GM21381 (cell line): ENCODE results near the gene THSD4.
"Not testable (repeated sequence)": the region's sequence is repeated elsewhere in the genome, so short reads cannot be mapped to it uniquely, and the experiment has no call there.

Experiments
- ATAC-seq: cut with Tn5 transposase; IDR thresholded peaks from one replicate; pipeline ENCODE4 v1.9.1; 2021; ENCODE audit warnings: mild to moderate bottlenecking, moderate library complexity; ENCODE audit not compliant: unreplicated experiment

The THSD4 gene

DNA sequence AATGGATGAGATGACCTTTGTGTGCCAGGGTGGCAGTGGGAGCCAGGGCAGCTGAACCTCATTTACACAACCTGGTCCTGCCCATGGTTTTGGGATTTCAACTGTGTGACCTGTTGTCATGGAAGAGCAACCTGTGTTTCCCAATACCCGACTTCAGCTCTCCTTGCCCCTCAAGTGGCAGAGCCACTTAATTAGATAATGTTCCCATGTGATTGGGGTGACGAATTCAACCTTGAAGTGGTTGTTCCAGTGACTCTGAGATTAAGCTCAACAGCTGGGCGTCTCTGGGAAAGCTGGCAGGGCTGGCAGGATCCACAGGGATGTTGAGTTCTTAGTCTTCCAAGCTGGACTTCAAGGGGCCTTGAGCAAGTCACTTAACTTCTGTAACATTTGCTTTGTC lies 71.0 kb downstream of the THSD4 start:
- no peak for ATAC-seq

DNA sequence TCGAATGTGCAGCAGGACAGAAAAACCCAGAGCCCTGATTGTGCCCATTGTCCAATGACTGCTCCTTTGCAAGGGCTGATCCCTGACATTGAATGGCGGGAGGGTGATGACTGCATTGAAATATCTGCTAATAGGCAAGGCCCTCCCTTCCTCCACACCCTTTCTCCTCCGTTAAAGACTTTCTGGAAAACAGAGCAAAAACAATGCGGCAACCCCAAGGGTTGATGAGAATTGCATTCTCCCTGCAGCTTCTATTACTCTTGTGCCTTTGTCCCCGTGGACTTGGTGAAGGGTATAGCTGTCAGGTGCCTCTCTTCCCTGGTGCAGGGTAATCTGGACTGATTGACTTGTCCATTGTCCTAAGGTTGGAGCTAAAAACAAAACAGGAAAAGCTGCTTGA lies 71.8 kb downstream of the THSD4 start:
- ATAC-seq: no peak

DNA sequence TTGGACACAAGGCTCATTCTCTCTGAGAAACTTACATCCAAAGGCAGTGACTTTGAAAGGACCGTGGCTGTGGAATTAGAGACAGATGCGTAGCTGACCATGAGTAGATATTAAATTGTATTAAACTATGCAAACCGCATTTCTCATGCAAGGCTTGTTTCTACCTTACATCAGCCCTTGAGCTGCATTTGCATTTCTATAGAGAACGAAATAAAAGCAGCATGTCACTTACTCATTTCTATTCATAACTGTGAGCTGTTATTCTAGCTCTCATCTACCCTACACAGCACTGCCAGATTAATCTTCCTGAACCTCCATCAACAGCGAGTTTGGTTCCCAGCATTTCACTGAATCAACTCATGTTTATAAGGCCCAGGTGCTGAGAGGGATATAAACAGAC lies 72.3 kb downstream of the THSD4 start:
- no peak for ATAC-seq

DNA sequence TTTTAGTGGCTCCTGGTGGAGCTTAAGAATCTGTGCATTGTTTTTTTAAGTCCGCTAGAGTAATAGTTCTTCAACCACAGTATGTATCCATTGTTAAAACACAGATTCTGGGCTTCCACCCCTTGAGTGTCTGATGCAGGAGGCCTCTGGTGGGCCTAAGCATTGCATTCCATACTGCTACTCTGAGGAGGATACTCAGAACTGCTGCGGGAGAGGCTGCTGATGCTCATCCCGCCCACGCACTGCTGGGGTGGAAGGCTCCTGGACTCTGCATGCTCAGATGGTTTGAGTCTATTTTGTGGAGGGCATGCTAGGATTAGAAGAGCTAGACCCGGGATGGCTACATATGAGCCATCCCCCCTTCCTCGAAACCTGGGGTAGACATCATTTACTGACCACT lies 74.4 kb downstream of the THSD4 start:
- ATAC-seq: no peak

DNA sequence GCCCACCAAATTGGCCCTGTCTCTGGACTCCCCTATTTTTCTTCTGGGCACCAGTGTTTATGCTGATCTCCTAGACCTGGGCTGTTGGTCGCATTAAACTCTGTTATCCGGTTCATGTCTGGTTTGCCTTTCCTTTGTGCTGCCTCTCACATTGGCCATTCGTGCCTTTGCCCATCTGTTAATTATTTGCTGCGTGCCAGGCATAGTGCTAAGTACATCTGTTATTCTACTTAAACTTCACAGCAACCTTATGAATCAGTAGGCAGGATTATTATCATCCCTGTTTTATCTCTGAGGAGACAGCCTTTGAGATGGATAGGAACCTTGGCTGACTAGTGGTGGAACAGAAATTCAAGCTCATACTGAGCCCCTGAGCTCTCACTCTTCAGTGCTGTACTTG lies 76.0 kb downstream of the THSD4 start:
- ATAC-seq: no peak

DNA sequence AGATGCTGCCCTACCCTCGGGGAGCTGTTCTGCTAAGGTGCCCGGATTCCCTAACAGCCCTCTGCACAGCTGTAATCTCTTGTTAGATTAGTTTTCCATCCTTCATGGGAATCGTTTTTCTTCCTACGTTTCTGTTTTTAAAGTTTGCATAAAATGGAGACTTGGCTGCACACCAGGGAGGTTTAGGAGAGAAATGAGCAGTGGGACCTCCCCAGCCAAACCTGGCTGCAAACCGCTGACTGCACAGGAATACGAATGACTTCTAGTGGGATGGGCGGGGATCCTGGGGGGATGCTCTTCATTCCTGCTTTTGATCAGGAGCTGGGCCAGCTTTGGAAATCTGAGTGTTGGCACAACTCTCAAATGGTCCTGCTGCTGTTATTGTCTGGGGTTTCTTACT lies 77.5 kb downstream of the THSD4 start:
- ATAC-seq: no peak

DNA sequence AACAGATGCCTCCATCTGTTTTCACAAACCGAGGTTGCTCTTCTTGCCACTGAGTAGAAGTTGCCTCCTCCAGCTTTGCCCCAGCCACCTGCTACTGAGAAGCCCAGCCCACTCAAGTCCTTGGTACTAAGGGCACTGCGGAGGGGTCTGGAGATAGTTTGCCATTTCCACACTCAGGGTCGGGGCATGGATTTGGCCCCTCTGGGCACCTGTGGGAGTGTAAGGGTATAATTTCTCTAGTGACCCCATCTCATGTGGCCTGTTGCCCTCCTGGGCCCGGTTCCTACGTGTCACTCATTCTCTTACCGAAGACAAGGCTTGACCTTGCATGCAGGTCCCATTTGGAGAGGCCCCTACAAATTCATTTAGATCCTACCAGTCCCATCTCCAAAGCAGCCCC lies 79.0 kb downstream of the THSD4 start:
- no peak for ATAC-seq

DNA sequence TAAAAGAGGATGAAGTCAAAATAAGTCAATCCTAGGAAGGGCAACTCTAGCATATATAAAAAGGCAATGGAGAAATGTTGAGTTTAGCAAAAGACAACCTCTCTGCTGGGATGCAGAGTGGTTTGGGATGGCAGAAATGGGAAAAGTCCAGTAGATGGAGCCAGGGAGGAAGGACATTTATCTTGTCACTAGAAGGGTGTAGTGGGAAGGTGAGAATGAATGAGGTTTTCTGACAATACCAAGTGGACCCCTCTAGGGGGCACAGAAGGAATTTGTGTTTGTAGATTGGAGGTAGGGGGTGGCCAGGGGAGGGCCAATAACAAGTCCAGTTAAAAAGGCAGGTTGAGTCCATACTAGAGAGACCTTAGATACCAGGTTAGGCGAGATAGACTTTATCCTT lies 80.0 kb downstream of the THSD4 start:
- no peak for ATAC-seq

DNA sequence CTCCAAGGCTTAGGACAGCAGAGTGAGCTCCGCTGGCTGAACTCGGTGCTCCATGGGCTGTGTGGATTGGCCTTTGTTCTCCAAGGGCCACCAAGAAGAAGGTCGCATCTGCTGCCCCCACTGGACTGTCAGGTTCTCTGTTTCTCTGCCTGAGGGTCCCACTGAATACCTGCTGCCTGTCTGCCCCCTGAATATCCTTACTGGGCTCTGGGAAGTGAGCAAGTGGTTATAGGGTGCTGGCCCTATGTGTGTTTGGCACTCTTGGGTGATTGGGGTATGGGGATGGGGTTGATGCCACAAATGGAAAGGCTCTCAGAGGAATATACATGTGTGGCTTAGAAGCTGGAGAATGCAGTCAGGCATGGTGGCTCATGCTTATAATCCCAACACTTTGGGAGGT lies 82.3 kb downstream of the THSD4 start:
- ATAC-seq: no peak

DNA sequence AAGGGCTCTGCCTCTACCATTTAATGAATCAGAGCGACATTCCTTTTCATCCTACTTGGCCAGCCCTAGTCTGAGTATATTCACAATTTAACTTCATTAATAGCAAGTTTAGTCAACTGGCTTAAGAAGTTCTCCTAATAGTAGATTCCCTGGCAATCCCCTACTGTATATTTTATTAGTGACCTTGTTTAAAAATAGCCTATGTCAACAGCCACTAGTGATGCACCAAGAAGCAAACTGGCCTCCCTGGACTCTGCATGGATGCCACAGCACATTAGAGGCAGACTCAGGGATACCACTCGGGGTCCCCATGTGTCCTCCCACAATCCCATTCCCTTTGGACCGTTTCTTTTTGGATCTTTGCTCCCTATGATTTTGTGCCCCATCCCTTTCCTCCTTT lies 83.6 kb downstream of the THSD4 start:
- no peak for ATAC-seq

DNA sequence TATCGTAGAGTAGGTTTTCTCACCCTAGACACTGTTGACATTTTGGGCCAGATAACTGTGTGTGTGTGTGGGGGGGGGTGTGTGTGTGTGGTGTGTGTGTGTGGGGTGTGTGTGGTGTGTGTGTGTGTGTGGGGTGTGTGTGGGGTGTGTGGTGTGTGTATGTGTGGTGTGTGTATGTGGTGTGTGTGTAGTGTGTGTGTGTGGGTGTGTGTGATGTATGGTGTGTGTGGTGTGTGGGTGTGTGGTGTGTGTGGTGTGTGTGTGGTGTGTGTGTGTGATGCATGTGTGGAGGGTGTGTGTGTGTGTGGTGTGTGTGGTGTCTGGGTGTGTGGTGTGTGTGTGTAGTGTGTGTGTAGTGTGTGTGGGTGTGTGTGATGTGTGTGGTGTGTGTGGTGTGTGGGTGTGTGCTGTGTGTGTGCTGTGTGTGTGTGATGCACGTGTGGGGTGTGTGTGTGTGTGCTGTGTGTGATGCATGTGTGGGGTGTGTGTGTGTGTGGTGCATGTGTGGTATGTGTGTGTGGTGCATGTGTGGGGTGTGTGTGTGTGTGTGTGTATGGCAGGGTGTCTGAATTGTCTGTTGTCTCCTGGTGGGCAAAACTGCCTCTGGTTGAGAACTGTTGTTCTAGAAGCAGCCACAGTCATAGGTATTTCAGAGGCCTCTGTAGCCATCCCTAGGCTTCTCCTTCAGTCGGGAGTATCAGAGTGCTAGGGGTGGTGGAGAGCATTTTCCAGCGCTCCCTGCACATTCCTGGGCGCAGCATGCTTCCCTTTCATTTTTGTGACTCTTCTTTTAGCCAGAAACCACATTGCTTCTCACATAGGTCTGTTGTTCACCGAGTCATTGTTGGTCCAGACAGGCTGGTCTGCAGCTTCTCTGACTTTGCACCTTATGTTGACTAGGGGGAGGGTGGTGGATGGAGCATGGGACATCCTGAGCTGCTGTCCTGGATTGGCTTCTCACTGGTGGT lies 84.4 kb downstream of the THSD4 start:
- ATAC-seq: no peak

DNA sequence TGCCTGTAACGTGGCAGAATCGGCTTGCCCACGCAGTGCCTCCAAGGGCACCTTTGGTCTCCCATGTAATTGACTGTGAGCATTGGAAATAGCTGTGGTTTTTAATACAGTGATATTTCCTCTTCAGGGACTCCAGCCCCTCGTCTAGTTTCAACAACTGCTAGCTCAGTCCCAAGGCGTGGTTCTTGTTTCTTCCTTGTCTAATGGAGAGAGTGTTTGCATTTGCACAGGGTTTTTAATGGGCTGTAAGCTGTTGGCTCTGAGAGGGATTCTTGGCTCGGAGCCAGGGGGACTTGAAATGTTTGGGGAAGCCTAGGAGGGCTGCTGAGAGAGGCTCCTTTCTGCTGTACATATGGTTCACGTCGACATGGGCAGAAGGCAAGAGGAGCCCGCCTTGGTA lies 86.2 kb downstream of the THSD4 start:
- no peak for ATAC-seq

DNA sequence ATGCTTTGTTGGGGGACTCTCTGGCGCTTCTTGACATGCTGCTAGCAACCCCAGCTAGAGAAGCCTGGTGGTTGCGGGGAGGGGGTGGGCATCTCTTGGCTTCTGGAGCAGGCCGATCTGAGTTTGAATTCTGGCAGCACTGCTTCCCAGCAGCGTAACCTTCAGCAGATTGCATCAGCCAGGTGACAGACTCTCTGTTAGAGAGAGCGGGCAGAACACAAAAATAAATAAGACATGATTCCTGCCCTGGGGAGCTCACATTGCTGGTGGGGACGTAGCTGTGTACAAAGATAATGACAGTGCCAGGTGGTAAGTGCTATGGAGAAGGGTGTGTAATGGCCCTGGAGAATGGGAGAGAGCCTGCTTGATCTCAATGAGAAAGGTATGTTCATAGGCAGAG lies 87.4 kb downstream of the THSD4 start:
- ATAC-seq: no peak

DNA sequence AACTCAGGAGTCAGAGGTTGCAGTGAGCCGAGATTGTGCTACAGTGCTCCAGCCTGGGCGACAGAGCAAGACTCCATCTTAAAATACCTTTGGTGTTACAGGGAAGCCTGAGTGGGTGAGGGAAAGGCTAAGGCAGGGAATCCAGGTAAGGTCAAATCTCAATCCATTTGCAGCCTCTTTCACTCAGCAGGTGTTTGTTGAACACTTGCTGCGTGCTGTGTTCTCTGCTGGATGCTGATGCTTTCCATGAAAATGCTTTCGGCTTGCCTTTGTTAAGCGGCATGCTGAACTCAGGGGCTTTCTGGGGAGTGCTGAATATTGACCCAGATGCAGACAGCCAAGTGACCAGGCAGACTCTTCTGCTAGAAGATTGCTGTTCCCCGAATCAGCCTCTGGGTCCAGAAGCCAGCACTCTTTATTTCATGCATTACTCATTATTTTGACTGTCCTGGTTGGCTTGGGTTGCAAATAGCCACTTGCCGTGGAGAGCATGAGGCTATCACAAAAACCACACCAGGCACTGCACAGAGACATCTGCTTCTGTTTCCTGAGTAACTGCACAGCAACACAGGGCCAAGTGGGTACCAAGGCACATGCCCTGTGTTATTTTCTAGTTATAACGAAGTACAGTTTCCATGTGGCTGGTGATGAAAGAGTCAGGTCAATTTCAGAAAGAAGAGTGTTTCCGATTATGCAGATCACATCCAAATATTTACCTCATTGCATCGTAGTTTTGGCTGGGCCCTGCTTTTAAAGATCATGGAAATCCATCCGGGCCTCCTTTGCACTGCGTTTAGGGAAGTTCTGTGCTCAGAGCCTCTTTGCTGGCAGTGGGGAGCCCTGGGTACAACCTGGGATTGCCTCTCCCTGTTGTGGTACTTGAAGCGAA lies 88.6 kb downstream of the THSD4 start:
- no peak for ATAC-seq

DNA sequence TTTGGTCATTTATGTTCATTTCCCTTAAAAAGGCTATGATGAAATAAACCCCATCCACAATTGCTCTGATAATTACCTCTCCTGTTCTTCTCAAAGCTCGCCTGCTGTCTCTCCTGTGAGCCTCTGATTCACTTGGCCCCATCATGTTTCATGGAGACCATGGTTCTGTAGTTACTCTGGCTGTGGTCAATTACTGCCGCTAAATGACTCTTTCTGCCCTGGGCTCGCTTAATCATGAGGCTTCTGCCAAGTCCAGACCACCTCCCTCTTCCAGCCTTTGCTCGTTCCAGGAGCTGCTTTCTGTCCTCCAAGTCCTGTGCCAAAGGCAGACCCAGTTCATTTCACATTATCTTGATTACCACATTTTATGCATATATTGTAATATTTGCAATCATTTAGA lies 91.9 kb downstream of the THSD4 start:
- ATAC-seq: no peak

DNA sequence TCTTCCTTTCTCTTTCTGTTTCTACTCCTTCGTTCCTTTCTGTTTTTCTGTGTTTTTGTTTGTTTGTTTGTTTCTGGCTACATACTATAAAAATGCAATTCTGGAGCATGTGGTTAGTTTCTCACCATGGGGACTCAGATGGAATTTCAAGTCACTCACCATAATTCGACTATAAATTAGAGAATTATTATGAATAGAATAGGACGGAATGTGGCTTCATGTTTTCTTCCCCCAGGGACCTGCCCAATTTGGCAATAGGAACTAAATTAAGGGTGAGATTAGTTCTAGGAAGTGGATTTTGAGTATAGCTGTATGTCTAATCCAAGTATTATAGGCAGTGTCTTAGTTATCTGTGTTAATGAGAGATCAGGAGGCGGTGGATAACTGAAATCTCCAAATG lies 96.9 kb downstream of the THSD4 start:
- no peak for ATAC-seq

DNA sequence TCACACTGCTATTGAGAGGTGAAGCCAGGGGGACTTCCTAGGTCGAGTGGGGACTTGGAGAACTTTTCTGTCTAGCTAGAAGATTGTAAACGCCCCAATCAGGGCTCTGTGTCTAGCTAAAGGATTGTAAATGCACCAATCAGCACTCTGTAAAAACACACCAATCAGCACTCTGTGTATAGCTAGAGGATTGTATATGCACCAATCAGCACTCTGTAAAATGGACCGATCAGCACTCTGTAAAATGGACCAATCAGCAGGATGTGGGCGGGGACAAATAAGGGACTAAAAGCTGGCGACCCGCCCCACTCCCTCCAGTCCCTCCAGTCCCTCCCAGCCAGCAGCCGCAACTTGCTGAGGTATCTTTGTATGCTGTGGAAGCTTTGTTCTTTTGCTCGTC lies 98.7 kb downstream of the THSD4 start:
- ATAC-seq: not testable (repeated sequence)

DNA sequence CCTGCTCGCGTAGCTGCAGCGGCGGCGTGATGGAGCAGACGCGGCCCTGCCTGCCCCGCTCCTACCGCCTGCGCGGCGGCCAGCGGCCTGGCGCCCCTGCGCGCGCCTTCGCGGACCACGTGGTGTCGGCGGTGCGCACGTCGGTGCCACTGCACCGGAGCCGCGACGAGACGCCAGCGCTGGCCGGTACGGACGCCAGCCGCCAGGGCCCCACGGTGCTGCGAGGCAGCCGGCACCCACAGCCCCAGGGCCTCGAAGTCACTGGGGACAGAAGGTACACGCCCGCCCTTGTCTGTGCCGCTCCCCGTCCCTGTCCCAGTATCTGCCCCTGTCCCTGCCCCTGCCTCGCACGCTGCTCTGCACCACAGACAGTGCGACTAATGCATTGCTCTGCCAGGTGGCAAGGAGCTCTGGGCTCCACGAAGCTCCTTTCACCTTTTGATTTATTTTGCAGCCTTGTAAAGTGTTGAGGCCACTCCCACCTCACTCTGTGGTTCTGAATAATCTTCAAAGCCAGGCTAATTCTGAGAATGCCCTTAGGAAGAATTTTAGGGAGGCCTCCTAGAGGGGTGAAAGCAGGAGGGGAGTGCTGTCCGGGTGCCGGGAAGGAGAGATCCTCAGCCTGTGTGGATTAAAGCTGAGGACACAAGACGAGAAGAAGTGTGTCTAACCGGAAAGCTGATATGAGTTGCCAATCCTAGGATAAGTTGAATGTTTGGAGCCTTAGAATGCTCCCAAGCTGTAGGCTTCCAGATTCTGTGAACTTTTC lies 100.0 kb downstream of the THSD4 start:
- ATAC-seq: no peak

DNA sequence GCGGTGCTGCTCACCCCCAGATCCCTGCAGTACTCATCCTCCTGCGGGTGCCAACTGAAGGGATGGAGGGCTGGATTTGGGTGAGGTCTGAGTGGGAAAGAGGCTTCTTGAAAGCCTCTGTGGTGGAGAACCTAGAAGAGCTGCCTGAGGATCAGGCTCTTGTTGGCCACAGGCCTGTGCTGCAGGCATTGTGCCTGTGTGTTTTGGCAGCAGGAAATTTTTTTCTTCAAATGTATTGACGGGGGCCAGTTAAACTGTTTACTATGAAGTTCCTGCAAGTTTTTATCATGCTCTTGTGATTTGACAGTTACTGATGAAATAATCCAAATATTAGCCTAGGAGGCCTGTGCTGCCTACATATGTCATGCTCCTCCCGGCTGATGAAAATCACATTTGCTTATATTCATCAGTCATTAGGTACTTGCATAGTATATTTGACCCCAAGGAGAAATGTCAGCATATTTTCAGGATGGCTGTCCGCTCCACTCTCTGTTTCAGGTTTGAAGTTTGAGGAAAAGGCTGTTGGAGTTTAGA lies 103.1 kb downstream of the THSD4 start:
- ATAC-seq: no peak

DNA sequence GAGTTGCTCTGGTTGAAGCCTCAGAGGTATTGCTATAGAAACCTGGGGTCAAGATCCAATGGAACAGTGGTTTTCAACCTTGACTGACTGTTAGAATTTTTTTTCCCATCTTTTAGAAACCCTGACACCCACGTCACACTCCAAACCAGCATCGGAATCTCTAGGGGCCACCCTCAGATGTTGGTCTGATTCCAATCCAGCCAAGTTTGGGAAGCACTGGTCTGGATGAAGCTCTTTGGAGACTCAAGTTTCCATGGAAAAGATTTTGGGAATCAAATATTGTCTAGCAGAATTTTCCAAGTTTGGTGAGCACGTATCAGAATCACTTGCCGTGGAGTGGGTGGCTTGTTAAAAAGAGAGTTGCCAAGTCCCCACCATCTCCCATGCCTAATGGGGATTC lies 103.8 kb downstream of the THSD4 start:
- ATAC-seq: no peak

DNA sequence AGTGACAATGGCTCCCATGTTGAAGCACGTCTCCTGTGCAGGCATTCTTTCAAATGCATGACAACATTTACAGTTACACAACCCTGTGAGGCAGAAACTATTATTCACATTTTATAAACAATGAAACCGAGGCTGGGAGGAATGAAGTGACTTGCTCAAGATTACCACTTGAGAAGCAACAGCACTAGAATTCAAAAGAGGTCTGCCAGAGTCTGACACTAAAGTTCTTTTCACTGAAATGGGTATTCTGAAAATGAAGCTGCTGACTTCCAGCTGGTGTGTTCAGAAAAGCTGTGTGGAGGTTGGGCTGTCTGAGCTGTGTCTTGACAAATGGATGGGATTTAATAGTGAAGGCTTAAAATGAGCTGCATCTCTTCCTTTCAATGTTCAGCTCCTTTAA lies 104.4 kb downstream of the THSD4 start:
- ATAC-seq: no peak
